ENCODE data around the gene SLC44A5.
A peak's percentile ranks its signal among the peaks of the same experiment; 100 is the strongest.
"Not testable (repeated sequence)": the region's sequence is repeated elsewhere in the genome, so short reads cannot be mapped to it uniquely, and the experiment has no call there.

SLC44A5 gene

GRCh38 chr1:75276385-75276784, 334.5 kb downstream of the SLC44A5 start:
- no peak for DNase-seq (ENCODE audit: low read depth in 2 of 2)
- no peak overlapping the region for H3K4me3 ChIP-seq (replicated peaks in 1 of 2; ENCODE audit: low read depth in 2 of 2, low read length in 2 of 2)
- no peak for TF ChIP-seq CTCF (IDR thresholded peaks at IDR 0.05; ENCODE audit: low read depth, low read length)

GRCh38 chr1:75275631-75276030, 335.3 kb downstream of the SLC44A5 start:
- TF ChIP-seq CTCF (IDR thresholded peaks at IDR 0.05; ENCODE audit: low read depth, low read length): no peak
- DNase-seq (ENCODE audit: low read depth in 2 of 2): no peak
- no peak overlapping the region for H3K4me3 ChIP-seq (replicated peaks in 1 of 2; ENCODE audit: low read depth in 2 of 2, low read length in 2 of 2)

GRCh38 chr1:75274920-75275506, 335.9 kb downstream of the SLC44A5 start:
- no peak overlapping the region for H3K4me3 ChIP-seq (replicated peaks in 1 of 2; ENCODE audit: low read depth in 2 of 2, low read length in 2 of 2)
- TF ChIP-seq CTCF (IDR thresholded peaks at IDR 0.05; ENCODE audit: low read depth, low read length): no peak
- DNase-seq (ENCODE audit: low read depth in 2 of 2): no peak

GRCh38 chr1:75273110-75273509, 337.8 kb downstream of the SLC44A5 start:
- no peak overlapping the region for H3K4me3 ChIP-seq (replicated peaks in 1 of 2; ENCODE audit: low read depth in 2 of 2, low read length in 2 of 2)
- no peak for TF ChIP-seq CTCF (IDR thresholded peaks at IDR 0.05; ENCODE audit: low read depth, low read length)
- DNase-seq (ENCODE audit: low read depth in 2 of 2): no peak

GRCh38 chr1:75265792-75266191, 345.1 kb downstream of the SLC44A5 start:
- peak; percentile 54 to 60 for DNase-seq (ENCODE audit: low read depth in 2 of 2)
- H3K4me3 ChIP-seq (replicated peaks in 1 of 2; ENCODE audit: low read depth in 2 of 2, low read length in 2 of 2): no peak overlapping the region
- peak; percentile 68 for TF ChIP-seq CTCF (IDR thresholded peaks at IDR 0.05; ENCODE audit: low read depth, low read length)

- H3K4me3 ChIP-seq (replicated peaks in 1 of 2; ENCODE audit: low read depth in 2 of 2, low read length in 2 of 2): no peak overlapping the region
- TF ChIP-seq CTCF (IDR thresholded peaks at IDR 0.05; ENCODE audit: low read depth, low read length): no peak
- DNase-seq (ENCODE audit: low read depth in 2 of 2): no peak
These were observed 346.8 kb downstream of the SLC44A5 start for GRCh38 chr1:75264112-75264511.

GRCh38 chr1:75263616-75264015, 347.3 kb downstream of the SLC44A5 start:
- H3K4me3 ChIP-seq (replicated peaks in 1 of 2; ENCODE audit: low read depth in 2 of 2, low read length in 2 of 2); DNase-seq (ENCODE audit: low read depth in 2 of 2): not testable (repeated sequence)

GRCh38 chr1:75261946-75262345, 349.0 kb downstream of the SLC44A5 start:
- not testable (repeated sequence) for DNase-seq (ENCODE audit: low read depth in 2 of 2); H3K4me3 ChIP-seq (replicated peaks in 1 of 2; ENCODE audit: low read depth in 2 of 2, low read length in 2 of 2)
